ENCODE data around the gene GPRIN3.

GPRIN3 gene

DNA sequence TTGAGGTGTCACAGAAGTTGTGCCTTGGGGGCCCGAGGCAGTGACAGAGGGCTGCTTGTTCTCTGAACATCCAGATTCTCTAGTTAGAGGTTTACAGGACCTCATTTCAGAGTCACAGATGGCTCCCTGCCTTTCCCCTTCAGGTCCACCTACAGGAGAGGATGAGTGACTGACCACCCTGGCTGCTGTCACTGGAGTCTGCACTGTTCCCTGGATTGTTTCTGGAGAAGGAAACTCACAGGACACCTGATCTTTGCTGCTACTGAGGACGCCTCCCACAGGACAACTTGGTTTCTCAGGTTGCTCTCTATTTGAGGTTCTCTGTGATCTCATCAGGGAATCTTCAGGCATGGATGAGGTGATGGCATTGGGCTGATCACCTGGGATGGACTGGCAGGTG is 58.3 kb downstream of the GPRIN3 start:
- TF ChIP-seq, protein P1, sequence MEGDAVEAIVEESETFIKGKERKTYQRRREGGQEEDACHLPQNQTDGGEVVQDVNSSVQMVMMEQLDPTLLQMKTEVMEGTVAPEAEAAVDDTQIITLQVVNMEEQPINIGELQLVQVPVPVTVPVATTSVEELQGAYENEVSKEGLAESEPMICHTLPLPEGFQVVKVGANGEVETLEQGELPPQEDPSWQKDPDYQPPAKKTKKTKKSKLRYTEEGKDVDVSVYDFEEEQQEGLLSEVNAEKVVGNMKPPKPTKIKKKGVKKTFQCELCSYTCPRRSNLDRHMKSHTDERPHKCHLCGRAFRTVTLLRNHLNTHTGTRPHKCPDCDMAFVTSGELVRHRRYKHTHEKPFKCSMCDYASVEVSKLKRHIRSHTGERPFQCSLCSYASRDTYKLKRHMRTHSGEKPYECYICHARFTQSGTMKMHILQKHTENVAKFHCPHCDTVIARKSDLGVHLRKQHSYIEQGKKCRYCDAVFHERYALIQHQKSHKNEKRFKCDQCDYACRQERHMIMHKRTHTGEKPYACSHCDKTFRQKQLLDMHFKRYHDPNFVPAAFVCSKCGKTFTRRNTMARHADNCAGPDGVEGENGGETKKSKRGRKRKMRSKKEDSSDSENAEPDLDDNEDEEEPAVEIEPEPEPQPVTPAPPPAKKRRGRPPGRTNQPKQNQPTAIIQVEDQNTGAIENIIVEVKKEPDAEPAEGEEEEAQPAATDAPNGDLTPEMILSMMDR (IDR thresholded peaks at IDR 0.05; ENCODE audit: low read depth, low read length, missing control alignments), result no peak
- no peak overlapping the region for H3K4me3 ChIP-seq (ENCODE audit: low read depth, low read length)
- no peak for DNase-seq (ENCODE audit: low read depth)

DNA sequence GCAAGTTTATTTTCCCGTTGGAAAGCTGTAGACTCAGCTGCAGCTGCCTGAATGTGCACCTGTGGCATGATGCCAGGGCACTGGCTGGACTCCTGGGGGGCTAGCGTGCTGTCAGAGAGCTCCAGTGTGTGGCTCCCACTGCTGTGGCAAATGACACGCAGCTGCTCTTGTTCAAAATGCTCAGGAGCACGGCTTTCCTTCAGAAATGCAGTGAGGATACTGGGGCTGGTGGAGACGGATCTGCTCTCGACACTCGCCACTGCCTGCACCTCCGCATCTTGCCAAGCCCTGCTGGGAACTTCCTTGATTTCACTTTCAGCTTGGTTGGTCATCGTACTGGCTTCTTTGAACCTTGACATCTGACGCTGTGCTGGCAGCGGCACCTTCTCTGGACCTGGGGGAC is 58.7 kb downstream of the GPRIN3 start:
- no peak overlapping the region for H3K4me3 ChIP-seq (ENCODE audit: low read depth, low read length)
- no peak for DNase-seq (ENCODE audit: low read depth)
- TF ChIP-seq, protein P1 (IDR thresholded peaks at IDR 0.05; ENCODE audit: low read depth, low read length, missing control alignments), result no peak

DNA sequence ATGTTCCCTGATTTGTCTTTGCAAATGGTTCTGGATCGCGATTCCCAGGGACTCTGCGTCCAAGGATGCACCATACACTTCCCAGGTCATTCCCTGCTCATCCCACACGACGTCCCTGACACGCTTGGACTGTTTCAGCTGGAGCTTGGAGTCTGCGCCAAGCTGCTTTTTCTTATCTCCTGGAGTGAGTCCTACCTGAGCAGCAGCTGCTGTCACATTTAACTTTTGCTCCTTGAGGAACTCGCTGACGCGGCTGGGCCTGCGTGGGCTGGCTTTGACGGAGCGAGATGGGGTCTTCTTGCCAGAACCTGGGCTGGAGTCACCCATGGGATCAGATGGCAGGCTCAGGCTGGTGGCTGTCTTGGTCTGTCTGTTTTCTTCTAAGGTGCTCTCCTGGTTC is 59.6 kb downstream of the GPRIN3 start:
- no peak for DNase-seq (ENCODE audit: low read depth)
- TF ChIP-seq, protein P1 (IDR thresholded peaks at IDR 0.05; ENCODE audit: low read depth, low read length, missing control alignments), result no peak
- no peak overlapping the region for H3K4me3 ChIP-seq (ENCODE audit: low read depth, low read length)

DNA sequence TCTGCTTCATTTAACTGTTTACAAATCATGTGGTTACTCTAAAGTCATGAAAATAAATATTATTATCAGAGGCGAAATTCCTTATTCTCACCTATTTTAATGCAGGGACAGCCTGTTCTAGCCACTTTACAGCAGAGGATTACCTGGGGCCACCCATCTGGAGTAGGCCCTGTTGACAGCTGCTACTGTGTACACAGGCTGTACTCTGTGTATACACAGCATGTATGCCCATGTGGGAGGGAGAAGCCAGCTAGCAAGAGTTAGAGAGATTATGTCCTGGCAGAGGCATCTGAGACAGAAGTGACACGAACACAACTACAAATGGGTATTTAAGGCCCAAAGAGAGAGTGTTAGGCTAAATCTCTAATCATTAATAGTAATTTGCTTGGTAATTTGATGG is 62.1 kb downstream of the GPRIN3 start:
- DNase-seq (ENCODE audit: low read depth), result no peak
- no peak overlapping the region for H3K4me3 ChIP-seq (ENCODE audit: low read depth, low read length)
- TF ChIP-seq, protein P1 (IDR thresholded peaks at IDR 0.05; ENCODE audit: low read depth, low read length, missing control alignments), result no peak

DNA sequence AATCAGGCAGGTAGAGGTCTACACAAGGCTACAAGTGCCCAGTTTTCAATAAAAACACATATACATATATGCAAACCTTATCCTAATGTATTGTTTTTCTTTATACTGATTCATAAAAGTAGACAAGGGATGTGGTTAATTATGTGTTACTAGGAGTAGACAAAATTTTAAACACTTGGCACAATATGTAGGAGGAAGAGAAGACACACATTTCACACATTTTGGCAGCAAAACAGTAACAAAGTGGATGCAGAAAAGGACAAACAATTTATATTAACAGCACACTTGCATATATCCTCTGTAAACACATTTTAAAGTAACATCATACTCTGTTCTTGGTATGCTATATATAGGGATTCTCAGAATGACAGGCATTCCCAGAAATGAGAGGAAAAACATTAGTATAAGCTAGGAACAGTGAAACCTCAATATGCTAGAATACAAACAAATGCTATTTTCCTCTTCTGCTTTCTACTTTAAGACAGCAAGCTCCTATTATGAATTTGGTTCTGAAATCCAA is 63.8 kb downstream of the GPRIN3 start:
- TF ChIP-seq, protein P1 (IDR thresholded peaks at IDR 0.05; ENCODE audit: low read depth, low read length, missing control alignments), result no peak
- no peak for DNase-seq (ENCODE audit: low read depth)
- no peak overlapping the region for H3K4me3 ChIP-seq (ENCODE audit: low read depth, low read length)

DNA sequence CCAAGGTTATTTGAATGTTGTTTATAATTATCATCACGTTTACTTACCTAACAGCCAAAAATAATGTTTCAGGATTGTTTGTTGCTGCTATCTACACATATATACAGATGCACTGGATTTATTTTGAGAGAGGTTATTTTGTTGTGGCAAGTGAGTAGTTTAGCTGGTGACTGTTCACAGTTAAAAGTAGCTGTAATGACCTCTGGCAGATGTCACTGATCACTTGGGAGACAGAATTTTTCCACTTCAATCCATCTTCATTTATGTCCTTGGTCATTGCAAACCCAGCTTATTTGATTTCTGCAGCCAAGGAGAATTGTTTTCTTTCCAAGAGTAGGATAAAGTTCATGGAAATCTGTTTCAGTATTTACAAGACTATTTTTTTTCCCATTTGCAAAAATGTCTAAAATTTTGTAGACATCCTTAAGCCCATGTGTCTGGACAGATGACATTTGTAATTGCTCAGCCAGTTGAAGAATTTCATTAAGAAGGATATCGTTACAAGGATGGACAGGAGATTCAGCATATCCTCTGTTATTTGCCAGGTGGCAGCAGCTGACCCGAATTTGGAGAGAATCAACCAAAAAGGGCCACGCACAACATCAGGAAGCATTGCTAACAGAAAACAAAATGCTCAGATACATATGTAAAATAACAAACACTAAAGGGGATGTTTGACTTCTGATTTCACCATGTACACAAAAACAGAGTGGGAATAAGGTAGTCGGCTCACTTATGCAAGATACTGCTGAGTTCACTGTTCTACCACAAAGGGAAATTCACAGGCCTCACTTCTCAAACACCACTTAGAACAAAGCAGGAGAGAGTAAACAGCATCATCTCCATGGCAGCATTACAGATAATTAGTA is 64.5 kb downstream of the GPRIN3 start:
- no peak for DNase-seq (ENCODE audit: low read depth)
- TF ChIP-seq, protein P1 (IDR thresholded peaks at IDR 0.05; ENCODE audit: low read depth, low read length, missing control alignments), result no peak
- no peak overlapping the region for H3K4me3 ChIP-seq (ENCODE audit: low read depth, low read length)

DNA sequence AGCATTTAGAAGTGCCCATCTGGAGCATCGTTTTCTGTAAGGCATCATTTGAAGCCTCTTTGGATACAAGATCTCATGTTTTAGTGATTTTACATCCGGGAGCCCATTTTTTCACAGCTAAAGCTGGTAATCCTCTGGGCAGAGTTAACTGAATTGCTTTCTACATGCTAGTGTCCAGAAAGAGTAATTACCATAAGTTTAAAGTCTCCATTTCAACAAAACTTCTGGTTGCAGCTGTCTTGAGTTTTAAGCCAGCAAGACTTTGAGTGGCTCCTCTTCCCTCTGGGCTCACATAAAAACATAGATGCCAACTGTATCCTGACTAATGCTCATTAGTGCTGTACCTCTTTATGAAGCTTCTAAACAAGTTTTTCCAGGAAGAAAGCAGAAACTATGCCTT is 65.4 kb downstream of the GPRIN3 start:
- no peak overlapping the region for H3K4me3 ChIP-seq (ENCODE audit: low read depth, low read length)

More for the DNA sequence above, 65.4 kb downstream of the GPRIN3 start:
- DNase-seq (ENCODE audit: low read depth), result no peak
- TF ChIP-seq, protein P1 (IDR thresholded peaks at IDR 0.05; ENCODE audit: low read depth, low read length, missing control alignments), result no peak
